Activated CD8-positive, alpha-beta memory T cell treated with anti-CD3 and anti-CD28 coated beads for 4 hours (primary cell): ENCODE results near the gene FZR1.

Experiments
- DNase-seq, 2 donors: peaks; one replicate each; pipeline ENCODE4 v3.0.0-alpha.2; 2020; ENCODE audit warnings: low read depth in 2 of 2

FZR1 gene

GRCh38 chr19:3531716-3532115 is 25.6 kb downstream of the FZR1 start:
- no peak for DNase-seq

- DNase-seq: no peak
Measured at GRCh38 chr19:3532154-3532786, 26.2 kb downstream of the FZR1 start.

- DNase-seq: no peak
Measured at GRCh38 chr19:3533033-3533432, 26.9 kb downstream of the FZR1 start.

GRCh38 chr19:3533563-3534216 is 27.6 kb downstream of the FZR1 start:
- no peak for DNase-seq

- no peak for DNase-seq
Measured at GRCh38 chr19:3534375-3535234, 28.5 kb downstream of the FZR1 start.

- DNase-seq: no peak
Measured at GRCh38 chr19:3535235-3535535, 29.1 kb downstream of the FZR1 start.

- DNase-seq: no peak
Measured at GRCh38 chr19:3535563-3535965, 29.5 kb downstream of the FZR1 start.

- DNase-seq: no peak
Measured at GRCh38 chr19:3535981-3536380, 29.9 kb downstream of the FZR1 start.

GRCh38 chr19:3536429-3537100 is 30.5 kb downstream of the FZR1 start:
- no peak for DNase-seq

GRCh38 chr19:3537101-3537437 is 31.0 kb downstream of the FZR1 start:
- no peak for DNase-seq

- DNase-seq: no peak
Measured at GRCh38 chr19:3537438-3538240, 31.5 kb downstream of the FZR1 start.

- no peak for DNase-seq
Measured at GRCh38 chr19:3538258-3538929, 32.3 kb downstream of the FZR1 start.

GRCh38 chr19:3538965-3539755 is 33.0 kb downstream of the FZR1 start, which contains the start of gene TEKTIP1:
TSS of gene TEKTIP1 (plus strand) at chr19:3539174. CDS start at chr19:3539178, 4 bp downstream.
- DNase-seq: no peak

GRCh38 chr19:3539756-3540118 is 33.6 kb downstream of the FZR1 start:
- DNase-seq: no peak

- no peak for DNase-seq
Measured at GRCh38 chr19:3543150-3544057, 37.3 kb downstream of the FZR1 start.

- no peak for DNase-seq
Measured at GRCh38 chr19:3544058-3544376, 37.9 kb downstream of the FZR1 start.

- peak; percentile 28 to 55 for DNase-seq
Measured at GRCh38 chr19:3544742-3545668, 38.9 kb downstream of the FZR1 start.

- no peak for DNase-seq
Measured at GRCh38 chr19:3545669-3546034, 39.5 kb downstream of the FZR1 start.
